ENCODE measurements around the gene PHF12. TPM values are rescaled to one million over a fixed set of nuclear protein-coding genes. Genes with fewer than 3 reads are reported as not detected.
"Not testable (repeated sequence)": the region's sequence is repeated elsewhere in the genome, so short reads cannot be mapped to it uniquely, and the experiment has no call there.

PHF12 gene
- total RNA-seq, 2 experiments from 2014 or later = 47.4 to 48.5 TPM

DNA sequence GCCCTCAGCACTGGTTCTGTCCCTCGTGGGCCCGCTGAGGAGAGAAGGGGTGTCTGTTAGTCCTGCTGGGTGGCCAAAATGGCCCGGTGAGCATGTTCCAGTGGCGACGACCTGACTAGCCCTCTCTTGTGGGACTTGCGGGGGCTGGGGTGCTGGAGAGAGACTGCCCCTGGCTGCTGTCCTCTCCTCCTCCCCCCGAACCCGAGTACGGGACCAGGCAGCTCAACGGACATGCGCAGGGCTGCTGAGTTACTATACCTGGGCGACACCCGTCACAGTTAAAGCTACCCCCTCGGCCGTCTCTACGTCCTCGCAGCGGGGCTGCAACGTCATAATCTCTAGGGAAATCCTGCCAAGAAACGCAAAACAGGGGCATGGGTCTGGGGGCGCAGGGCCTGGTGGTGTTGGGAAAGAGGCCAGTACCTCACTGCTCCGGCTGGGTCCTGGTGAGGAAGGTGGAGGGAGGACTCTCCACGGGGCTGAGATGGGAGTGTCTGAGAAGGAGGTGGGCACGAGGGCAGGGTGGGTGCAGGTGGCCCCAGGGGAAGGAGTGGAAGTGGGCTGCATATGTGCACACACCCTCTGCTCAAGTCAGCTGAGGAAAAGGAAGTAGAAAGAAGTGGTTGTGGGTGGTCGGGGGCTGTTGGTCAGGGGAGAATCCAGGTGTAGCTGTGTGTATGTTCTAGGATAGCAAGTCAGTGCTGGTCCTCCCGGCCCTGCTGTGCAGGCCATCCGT, 67.2 kb downstream of the PHF12 start:
- CTCF ChIA-PET = interaction anchor here (0.9 to 2.0 kb wide), 3 partner anchors 8 to 35 kb away, joined by 3 to 5 read pairs (median 3); no protein-coding TSS in a partner anchor
- POLR2A ChIA-PET = no interaction called here

DNA sequence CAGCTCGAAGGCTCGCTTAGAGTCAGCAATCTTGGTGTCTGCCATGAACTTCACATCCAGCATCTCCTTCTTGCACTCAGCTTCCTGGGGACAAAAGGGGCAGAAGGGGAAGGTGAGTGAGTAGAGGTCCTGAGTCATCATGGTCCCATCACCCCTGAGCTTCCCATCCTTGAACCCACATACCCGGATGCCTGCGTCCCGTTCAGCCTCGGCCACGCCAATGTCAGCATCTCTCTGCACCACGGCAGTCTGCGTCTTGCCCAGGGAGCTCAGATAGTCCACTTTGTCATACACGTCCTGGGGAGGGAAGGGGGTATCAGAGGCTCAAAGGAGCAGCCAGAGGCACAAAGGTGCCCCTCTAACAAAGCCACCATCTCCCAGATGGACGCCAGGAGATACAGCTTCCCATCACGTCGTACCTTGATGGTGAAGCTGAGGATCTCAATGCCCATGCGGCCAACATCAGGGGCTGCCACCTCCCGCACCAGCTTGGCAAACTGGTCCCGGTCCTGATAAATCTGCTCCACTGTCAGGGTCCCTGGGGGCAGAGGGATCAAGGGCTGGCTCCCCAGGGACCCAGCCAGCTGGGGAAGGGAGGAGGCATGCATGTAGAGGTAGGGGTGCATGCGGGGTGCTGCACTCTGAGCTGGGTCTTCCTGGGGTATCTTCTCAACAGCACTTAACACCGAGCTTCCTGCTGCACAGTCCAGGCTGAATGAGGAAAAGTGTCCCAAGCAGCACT, 69.0 kb downstream of the PHF12 start:
- CTCF ChIA-PET = interaction anchor here (0.7 to 2.0 kb wide), 3 partner anchors 10 to 118 kb away, joined by 3 to 5 read pairs (median 3); no protein-coding TSS in a partner anchor
- POLR2A ChIA-PET = interaction anchor here (0.7 to 1.2 kb wide), 2 partner anchors 10 to 14 kb away, joined by 3 to 5 read pairs; no protein-coding TSS in a partner anchor

DNA sequence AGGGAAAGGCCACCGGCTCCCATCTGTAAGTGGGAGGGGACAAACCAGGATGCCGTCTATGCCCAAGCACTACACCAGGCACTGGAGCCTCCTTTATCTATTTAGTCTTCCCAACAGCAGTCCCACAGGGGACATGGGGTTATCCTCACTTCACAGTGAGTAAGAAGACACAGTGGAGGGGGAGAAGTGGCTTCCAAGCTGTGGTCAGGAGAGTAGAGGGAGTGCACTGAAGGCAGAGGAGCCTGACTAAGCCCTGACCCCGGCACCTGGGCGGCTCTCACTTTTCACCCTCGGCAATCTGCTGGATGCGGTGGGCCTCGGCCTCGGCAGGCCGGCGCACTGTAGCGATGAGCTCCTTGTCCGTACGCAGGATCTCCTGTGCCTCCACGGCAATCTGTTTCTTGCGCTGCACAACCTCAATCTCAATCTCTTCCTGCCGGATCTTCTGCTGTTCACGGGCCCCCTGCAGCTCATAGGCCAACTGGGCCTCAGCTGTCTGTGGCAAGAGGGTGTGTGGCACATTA, 69.7 kb downstream of the PHF12 start:
- POLR2A ChIA-PET = interaction anchor here (1.2 kb wide), 1 partner anchor 11 kb away, joined by 3 read pairs; no protein-coding TSS in a partner anchor
- CTCF ChIA-PET = no interaction called here

DNA sequence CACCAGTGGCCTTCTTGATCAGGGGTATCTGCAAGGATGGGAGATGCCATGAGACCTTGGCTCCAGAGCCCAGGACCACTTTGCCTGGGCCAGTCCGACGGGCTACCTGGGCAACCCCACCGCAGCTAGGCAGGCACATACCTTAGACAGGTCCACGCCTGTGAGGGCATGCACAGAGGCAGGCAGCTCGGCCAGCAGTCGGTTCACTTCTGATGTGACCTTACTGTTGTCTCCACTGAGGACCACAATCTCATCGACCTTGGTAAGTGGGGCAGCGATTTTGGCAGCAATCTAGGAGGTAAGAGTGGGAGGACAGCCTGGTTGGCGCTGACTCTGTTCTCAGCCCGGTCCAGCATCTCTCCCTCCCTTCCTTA, 70.8 kb downstream of the PHF12 start:
- POLR2A ChIA-PET = no interaction called here
- CTCF ChIA-PET = interaction anchor here (1.3 kb wide), 1 partner anchor 9 kb away, joined by 3 read pairs; no protein-coding TSS in a partner anchor

DNA sequence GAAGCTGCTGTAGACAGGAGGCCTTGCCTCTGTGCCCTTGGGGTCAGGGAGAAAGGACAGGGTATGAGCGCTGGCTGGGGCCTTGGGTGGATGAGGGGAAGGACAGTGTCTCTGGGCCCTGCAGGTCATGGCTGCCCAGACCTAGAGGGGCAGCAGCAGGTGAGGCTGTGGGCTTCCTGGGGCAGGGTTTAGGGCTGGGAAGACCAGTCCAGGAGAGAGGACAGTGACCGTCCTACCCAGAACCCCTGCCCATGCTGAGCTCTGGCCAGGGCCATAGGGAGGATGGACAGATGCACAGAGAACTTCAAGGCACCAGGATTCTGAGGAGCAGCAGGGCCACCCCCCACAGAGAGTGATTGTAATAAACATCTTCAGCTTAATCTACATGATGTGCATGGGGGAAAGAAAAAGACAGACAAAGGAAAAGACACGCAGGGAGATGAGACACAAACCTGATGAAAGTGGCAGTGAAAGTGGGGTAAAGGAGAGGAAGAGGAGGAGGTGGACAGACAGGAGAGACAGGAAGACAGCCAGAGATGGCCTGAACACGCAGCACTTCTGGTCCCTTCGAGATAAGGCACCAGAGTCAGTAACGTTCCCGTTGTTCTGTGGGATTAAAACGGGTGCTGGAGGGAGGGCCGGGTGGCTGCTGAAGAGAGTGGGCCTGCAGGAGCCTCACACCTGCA, 71.3 kb downstream of the PHF12 start:
- CTCF ChIA-PET = interaction anchor here (1.2 to 1.3 kb wide), 2 partner anchors 10 to 13 kb away, joined by 3 to 4 read pairs; no protein-coding TSS in a partner anchor
- POLR2A ChIA-PET = interaction anchor here (0.9 kb wide), 1 partner anchor 69 kb away, joined by 3 read pairs; no protein-coding TSS in a partner anchor

DNA sequence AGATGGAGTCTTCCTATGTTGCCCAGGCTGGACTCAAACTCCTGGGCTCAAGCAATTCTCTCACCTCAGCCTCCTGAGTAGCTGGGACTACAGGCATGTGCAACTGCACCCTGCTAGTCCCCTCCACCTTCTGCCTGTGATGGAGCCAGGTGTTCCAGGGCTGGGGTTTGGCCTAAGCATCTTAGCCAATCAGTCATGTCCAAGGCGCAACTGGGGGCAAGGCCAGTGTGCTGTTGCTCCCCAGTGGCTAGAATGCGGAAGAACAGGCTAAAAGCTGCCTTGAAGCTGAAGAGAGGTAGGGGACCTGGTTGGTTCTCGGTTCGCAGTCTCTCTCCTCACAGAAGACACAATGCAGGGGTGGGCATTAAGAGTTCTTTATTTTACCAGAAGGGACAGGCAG, 72.3 kb downstream of the PHF12 start:
- CTCF ChIA-PET = interaction anchor here (0.8 to 1.3 kb wide), 4 partner anchors 11 to 152 kb away, joined by 3 to 4 read pairs (median 3); no protein-coding TSS in a partner anchor
- POLR2A ChIA-PET = interaction anchor here (0.9 kb wide), 1 partner anchor 68 kb away, joined by 3 read pairs; no protein-coding TSS in a partner anchor

DNA sequence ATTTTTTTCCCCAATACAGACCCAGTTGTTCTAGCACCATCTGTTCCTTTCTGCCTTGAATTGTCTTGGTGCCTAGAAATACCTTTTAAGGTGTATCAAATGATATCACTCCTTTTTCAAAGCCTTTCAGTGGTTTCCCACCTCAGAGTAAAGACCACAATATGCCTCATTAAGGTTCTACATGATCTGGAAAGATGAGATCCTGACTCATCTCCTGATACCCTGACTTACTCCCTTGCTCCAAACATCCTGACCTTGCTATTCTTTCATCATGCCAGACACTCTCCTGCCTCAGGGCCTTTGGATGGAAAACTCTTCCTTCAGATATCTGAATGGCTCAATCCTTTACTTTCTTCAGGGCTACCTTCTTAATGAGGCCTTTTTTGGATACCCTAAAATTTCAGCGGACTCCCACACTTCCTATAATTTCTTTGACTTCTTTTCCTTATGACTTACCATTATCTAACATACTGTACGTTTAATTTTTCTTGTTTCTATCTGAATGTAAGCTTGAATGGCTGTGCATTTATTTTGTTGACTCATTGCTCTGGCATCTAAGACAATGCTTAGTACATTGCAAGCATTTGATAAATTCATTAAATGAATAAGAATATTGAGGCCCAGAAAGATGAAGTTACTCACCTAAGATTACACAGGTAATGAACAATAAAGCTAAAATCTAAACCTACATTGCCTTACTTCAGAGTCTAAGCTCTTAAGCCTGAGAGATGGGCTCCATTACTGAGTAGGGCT, 73.0 kb downstream of the PHF12 start:
- POLR2A ChIA-PET = no interaction called here
- CTCF ChIA-PET = interaction anchor here (0.8 to 1.2 kb wide), 3 partner anchors 14 to 152 kb away, joined by 3 to 4 read pairs (median 3); no protein-coding TSS in a partner anchor

DNA sequence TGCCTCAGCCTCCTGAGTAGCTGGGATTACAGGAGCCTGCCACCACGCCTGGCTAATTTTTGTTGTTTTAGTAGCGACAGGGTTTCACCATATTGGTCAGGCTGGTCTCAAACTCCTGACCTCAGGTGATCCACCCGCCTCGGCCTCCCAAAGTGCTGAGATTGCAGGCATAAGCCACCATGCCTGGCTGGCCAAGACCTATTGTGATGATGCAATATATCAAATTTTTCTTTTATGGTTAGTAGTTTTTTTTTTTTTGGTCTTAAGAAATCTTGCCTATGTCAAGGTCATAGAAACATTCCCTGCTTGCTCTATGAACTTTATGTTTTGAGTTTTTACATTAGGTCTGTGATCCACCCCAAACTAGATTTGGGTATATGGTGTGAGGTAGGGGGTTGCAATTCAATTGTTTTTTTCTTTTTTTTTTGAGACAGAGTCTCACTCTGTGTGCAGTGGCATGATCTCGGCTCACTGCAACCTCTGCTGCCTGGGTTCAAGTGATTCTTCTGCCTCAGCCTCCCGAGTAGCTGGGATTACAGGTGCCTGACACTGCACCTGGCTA, 74.1 kb downstream of the PHF12 start:
- POLR2A ChIA-PET = interaction anchor here (0.6 kb wide), 1 partner anchor 37 kb away, joined by 12 read pairs; no protein-coding TSS in a partner anchor
- CTCF ChIA-PET = not testable (repeated sequence)

DNA sequence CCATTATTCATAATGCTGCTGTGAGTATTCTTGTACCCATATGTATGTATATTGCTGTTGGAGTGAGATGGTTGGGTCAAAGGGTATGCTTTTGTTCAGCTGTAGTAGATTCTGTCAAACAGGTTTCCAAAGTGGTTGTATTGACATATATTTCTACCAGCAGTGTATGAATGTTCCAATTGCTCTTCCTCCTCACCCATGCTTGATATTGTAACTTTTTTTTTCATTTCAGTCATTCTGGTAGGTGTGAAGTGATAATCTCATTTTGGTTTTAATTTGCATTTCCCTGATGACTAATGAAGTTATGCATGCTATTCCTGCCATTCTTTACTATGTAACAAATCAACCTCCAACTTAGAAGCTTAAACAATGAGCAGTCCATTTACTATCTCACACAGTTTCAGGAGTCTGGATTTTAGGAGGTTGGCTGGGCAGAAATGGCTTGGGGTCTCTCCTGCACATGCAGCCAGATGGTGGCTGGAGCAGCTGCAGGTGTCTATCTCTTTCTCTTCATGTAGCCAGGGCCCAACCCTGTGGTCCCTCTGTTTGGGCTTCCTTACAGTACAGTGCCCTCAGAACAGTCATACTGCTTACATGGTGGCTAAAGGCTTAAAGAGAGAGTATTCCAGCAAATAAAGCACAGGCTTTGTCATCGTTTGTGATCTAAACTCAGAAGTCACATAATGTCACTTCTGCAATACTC, 75.3 kb downstream of the PHF12 start:
- CTCF ChIA-PET = interaction anchor here (0.9 to 2.6 kb wide), 2 partner anchors 15 to 112 kb away, joined by 4 to 8 read pairs; no protein-coding TSS in a partner anchor
- POLR2A ChIA-PET = no interaction called here

DNA sequence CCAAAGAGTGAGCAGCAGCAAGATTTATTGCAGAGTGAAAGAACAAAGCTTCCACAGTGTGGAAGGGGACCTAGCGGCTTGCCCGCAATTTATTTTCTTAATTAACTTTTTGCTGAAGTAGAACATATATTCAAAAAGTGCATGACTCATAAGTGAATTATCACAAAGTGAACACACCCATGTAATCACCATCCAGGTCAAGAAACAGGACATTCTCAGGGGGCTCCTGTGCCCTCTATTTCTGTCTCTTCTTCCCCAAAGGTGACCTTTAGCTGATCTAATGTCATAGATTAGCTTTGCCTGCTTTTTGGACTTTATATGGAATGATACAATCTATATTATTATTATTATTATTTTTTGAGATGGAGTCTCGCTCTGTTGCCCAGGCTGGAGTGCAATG, 76.6 kb downstream of the PHF12 start:
- POLR2A ChIA-PET = no interaction called here
- CTCF ChIA-PET = interaction anchor here (2.6 kb wide), 1 partner anchor 111 kb away, joined by 8 read pairs; no protein-coding TSS in a partner anchor

DNA sequence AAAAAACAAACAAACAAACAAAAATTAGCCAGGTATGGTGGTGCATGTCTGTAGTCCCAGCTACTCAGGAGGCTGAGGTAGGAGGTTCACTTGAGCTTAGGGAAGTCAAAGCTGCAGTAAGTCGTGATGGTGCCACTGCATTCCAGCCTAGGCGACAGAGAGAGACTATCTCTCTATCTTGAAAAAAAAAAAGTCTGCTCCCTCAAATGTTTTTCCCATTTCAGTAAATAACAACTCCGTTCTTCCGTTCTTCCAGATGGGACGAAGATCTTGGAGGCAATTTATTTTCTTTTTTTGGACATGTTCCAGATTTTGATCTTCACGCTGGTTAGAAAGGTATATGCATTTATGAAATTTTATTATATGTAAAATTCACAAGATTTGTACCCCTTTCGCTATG, 77.5 kb downstream of the PHF12 start:
- POLR2A ChIA-PET = no interaction called here
- CTCF ChIA-PET = interaction anchor here (2.6 kb wide), 1 partner anchor 110 kb away, joined by 8 read pairs; no protein-coding TSS in a partner anchor

DNA sequence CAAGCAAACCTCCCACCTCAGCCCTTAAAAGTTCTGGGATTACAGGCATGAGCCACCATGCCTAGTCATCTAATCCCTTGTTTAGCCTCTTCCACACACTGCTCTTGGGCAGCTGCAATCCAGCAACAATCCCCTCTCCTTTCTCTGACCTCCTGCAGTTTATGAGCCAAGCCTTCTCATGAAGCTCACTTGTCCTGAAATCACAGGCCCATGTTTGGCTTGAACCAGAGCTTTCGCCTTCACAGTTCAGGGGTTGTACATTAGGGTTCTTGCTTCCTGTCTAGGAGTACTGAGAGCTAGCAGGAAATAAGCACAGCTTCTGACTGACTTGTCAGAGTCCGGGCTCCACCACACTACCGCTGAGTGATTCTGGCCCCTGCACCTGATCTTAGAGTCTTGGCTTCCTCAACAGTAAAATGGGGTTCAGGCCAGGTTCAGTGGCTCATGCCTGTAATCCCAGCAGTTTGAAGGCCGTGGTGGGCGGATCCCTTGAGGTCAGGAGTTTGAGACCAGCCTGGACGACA, 80.2 kb downstream of the PHF12 start:
- CTCF ChIA-PET = interaction anchor here (0.7 to 1.4 kb wide), 9 partner anchors 22 to 95 kb away, joined by 3 to 5 read pairs (median 3); partner anchors contain the start of gene FAM222B
- POLR2A ChIA-PET = interaction anchor here (0.6 to 1.0 kb wide), 2 partner anchors 22 to 119 kb away, joined by 4 read pairs; no protein-coding TSS in a partner anchor

DNA sequence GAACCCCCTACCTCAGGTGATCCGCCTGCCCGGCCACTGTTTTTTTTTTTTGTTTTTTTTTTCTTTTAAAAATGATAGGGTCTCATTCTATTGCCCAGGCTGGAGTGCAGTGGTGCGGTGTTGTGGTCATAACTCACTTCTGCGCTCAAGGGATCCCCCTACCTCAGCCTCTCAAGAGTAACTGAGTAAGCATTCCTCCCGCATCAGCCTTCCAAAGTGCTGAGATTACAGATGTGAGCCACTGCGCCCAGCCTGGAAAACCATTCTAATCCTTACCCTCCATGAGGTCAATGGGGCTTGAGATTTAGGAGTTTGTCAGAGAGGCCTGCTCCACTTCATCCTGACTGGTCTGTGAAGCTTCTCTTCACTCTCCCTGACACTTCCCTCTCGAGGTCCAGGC, 84.0 kb downstream of the PHF12 start:
- POLR2A ChIA-PET = no interaction called here
- CTCF ChIA-PET = interaction anchor here (1.3 to 1.5 kb wide), 2 partner anchors 19 to 35 kb away, joined by 3 to 5 read pairs; no protein-coding TSS in a partner anchor

DNA sequence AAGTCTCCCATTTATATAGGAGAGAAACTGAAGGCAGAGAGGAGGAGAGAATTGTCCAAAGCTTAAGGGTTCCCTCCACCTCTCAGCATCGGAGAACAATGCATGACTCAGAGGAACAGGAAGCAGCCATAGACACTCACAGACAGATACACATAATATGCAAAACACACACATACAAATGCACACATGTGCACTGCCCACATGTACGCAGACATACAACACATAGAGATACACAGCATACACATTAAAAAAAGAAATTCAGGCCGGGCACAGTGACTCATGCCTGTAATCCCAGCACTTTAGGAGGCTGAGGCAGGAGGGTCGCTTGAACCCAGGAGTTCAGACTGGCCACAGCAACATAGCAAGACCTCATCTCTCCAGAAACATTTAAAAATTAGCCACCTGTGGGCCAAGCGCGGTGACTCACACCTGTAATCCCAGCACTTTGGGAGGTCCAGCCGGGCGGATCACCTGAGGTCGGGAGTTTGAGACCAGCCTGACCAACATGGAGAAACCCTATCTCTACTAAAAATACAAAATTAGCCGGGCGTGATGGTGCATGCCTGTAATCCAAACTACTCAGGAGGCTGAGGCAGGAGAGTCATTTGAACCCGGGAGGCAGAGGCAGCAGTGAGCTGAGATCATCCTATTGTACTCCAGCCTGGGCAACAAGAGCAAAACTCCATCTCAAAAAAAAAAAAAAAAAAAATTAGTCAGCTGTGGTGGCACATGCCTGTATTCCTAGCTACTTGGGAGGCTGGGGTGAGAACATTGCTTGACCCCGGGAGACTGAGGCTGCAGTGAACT, 85.2 kb downstream of the PHF12 start:
- ChIA-PET CTCF (interaction anchor here (1.3 to 1.7 kb wide), 3 partner anchors 16 to 36 kb away, joined by 3 to 5 read pairs (median 3); no protein-coding TSS in a partner anchor), POLR2A (no interaction called here)

DNA sequence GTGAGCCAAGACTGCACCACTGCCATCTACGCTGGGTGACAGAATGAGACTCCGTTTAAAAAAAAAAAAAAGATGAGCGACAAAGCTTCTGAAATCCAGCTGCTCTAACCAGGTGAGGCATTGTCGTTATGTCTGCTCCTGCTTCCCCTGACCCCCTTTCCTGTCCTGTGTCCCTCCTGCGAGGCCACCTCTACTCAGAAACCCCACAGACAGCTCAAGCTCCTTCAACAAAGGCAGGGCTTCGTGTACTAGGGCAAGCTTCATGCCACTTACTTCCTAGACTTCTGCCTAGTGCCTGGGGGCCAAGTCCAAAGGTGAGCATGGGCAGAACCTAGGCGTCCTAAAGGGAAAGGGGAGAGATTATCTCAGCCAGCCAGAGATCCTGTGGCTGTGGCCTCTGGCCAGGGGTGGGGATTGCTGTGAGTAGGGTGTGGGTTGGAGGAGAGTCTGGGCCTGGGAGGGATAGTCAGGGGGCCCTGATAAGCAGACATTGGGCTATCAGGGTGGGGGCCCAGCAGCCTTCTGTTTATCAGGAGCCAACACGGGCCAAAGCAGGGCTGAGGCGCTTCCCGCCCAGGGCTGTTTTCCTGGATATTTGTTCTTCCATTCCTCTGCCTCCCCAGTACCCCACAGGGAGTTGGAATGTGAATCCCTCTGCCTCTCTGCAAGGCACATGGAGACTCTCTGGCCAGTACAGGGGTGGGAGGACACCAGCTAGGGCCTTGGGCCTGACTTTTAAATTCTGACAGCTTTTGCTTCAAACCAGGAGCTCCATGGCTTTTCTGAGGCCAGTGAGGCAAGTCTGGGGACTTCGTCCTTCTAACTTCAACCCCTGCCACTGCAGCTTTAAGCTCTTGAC, 86.1 kb downstream of the PHF12 start:
- ChIA-PET CTCF (interaction anchor here (1.7 kb wide), 1 partner anchor 15 kb away, joined by 3 read pairs; no protein-coding TSS in a partner anchor), POLR2A (interaction anchor here (0.6 kb wide), 1 partner anchor 137 kb away, joined by 3 read pairs; the partner anchor contains the start of gene NEK8)
